ENCODE results near the gene CAMSAP2.

CAMSAP2 gene

GRCh38 chr1:200886594-200886993 is 147.9 kb downstream of the CAMSAP2 start:
- no peak for DNase-seq

- DNase-seq, result no peak
These were observed 148.3 kb downstream of the CAMSAP2 start for GRCh38 chr1:200887036-200887435.

GRCh38 chr1:200887772-200888348 is 149.2 kb downstream of the CAMSAP2 start:
- no peak for DNase-seq

GRCh38 chr1:200888349-200888838 is 149.7 kb downstream of the CAMSAP2 start:
- DNase-seq, result no peak

- no peak for DNase-seq
These were observed 150.9 kb downstream of the CAMSAP2 start for GRCh38 chr1:200889571-200889970.

GRCh38 chr1:200890027-200890426 is 151.3 kb downstream of the CAMSAP2 start:
- no peak for DNase-seq

GRCh38 chr1:200890818-200891773 is 152.4 kb downstream of the CAMSAP2 start:
- DNase-seq, result peak in 1 of 2 experiments; percentile 11

GRCh38 chr1:200891774-200892157 is 153.1 kb downstream of the CAMSAP2 start:
- DNase-seq, result no peak

- no peak for DNase-seq
These were observed 153.9 kb downstream of the CAMSAP2 start for GRCh38 chr1:200892546-200892945.

- DNase-seq, result no peak
These were observed 154.3 kb downstream of the CAMSAP2 start for GRCh38 chr1:200892958-200893357.

GRCh38 chr1:200893411-200893901 is 154.8 kb downstream of the CAMSAP2 start:
- no peak for DNase-seq

- DNase-seq, result no peak
These were observed 156.2 kb downstream of the CAMSAP2 start, which contains the start of gene INAVA for GRCh38 chr1:200894712-200895442. INAVA (plus strand) TSS chr1:200894900; CDS start chr1:200898401, 3,501 bp downstream.

- DNase-seq, result no peak
These were observed 156.7 kb downstream of the CAMSAP2 start for GRCh38 chr1:200895443-200895789.

GRCh38 chr1:200895801-200896530 is 157.3 kb downstream of the CAMSAP2 start:
- DNase-seq, result no peak

- DNase-seq, result peak in 1 of 2 experiments; percentile 7
These were observed 158.0 kb downstream of the CAMSAP2 start for GRCh38 chr1:200896531-200897196.

- no peak for DNase-seq
These were observed 158.6 kb downstream of the CAMSAP2 start for GRCh38 chr1:200897259-200897658.

GRCh38 chr1:200899015-200899386 is 160.3 kb downstream of the CAMSAP2 start:
- DNase-seq, result no peak

GRCh38 chr1:200899451-200899915 is 160.8 kb downstream of the CAMSAP2 start:
- no peak for DNase-seq

- no peak for DNase-seq
These were observed 161.5 kb downstream of the CAMSAP2 start for GRCh38 chr1:200899954-200900867.

- DNase-seq, result no peak
These were observed 162.2 kb downstream of the CAMSAP2 start for GRCh38 chr1:200900877-200901276.

GRCh38 chr1:200901350-200901749 is 162.7 kb downstream of the CAMSAP2 start:
- DNase-seq, result no peak

All from SW 1271 (cell line).